ENCODE measurements around the gene PSMD10.

The PSMD10 gene

GRCh38 chrX:108053218-108053617 lies 38.1 kb downstream of the PSMD10 start:
- no peak for TF ChIP-seq CTCF (IDR thresholded peaks at IDR 0.05)
- H3K27ac Mint-ChIP-seq, result no peak overlapping the region
- H3K4me1 Mint-ChIP-seq, result no peaks in the 10 kb centered on the region
- H3K4me3 Mint-ChIP-seq, result no peak overlapping the region
- H3K27me3 Mint-ChIP-seq (ENCODE audit: low read depth, poor library complexity), result peaks cover 7% of the 10 kb centered on the region
- H3K9me3 Mint-ChIP-seq, result no peaks in the 10 kb centered on the region
- H3K36me3 Mint-ChIP-seq (ENCODE audit: low read depth), result no peaks in the 10 kb centered on the region
- no peak for DNase-seq

- H3K9me3 Mint-ChIP-seq, result no peaks in the 10 kb centered on the region
- H3K27me3 Mint-ChIP-seq (ENCODE audit: low read depth, poor library complexity), result peaks cover 7% of the 10 kb centered on the region
- TF ChIP-seq CTCF (IDR thresholded peaks at IDR 0.05), result no peak
- no peak overlapping the region for H3K4me3 Mint-ChIP-seq
- H3K4me1 Mint-ChIP-seq, result no peaks in the 10 kb centered on the region
- no peak for DNase-seq
- H3K36me3 Mint-ChIP-seq (ENCODE audit: low read depth), result no peaks in the 10 kb centered on the region
- no peak overlapping the region for H3K27ac Mint-ChIP-seq
Measured at GRCh38 chrX:108049649-108050048, 41.7 kb downstream of the PSMD10 start.

- Mint-ChIP-seq H3K27me3 (ENCODE audit: low read depth, poor library complexity) (peaks cover 4% of the 10 kb centered on the region), H3K27ac (no peak within 1 kb of the TSS), H3K4me3 (no peak within 1 kb of the TSS)
Measured at GRCh38 chrX:108044554-108045256, 46.6 kb downstream of the PSMD10 start, which contains the start of gene VSIG1. TSS of gene VSIG1 (plus strand) at chrX:108045065. CDS start at chrX:108045131, 66 bp downstream.

GRCh38 chrX:108036298-108036973 lies 54.9 kb downstream of the PSMD10 start:
- Mint-ChIP-seq H3K9me3 (peaks cover 3% of the 10 kb centered on the region), H3K4me1 (no peaks in the 10 kb centered on the region), H3K36me3 (ENCODE audit: low read depth) (no peaks in the 10 kb centered on the region), H3K27ac (no peak overlapping the region), H3K4me3 (no peak overlapping the region), H3K27me3 (ENCODE audit: low read depth, poor library complexity) (peaks cover 13% of the 10 kb centered on the region)
- no peak for TF ChIP-seq CTCF (IDR thresholded peaks at IDR 0.05)
- no peak for DNase-seq

More at GRCh38 chrX:108044554-108045256, 46.6 kb downstream of the PSMD10 start, which contains the start of gene VSIG1:
- TF ChIP-seq CTCF (IDR thresholded peaks at IDR 0.05), result no peak
- H3K9me3 Mint-ChIP-seq, result no peaks in the 10 kb centered on the region
- no peak for DNase-seq
- no peaks in the 10 kb centered on the region for H3K4me1 Mint-ChIP-seq
- no peaks in the 10 kb centered on the region for H3K36me3 Mint-ChIP-seq (ENCODE audit: low read depth)

DNA sequence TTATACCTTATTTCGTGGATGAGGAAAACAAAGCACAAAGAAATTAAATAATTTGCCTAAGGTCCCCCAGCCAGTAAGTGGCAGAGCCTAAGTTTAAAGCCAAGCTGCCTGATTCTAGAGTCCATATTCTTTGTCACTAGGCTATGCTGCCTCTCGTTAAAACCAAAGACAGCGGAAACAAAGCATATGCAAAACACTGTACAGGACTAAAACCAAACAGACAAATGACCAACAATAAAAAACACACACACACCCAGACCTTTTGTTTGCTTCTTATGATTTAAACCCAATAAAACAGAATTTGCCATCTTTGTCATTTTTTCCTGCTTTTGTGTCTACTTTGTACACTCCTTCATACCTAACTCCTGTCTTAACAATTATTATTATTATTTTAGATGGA lies 56.6 kb downstream of the PSMD10 start:
- no peak overlapping the region for H3K27ac Mint-ChIP-seq
- H3K4me1 Mint-ChIP-seq, result no peaks in the 10 kb centered on the region

More for the DNA sequence above, 56.6 kb downstream of the PSMD10 start:
- peaks cover 8% of the 10 kb centered on the region for H3K27me3 Mint-ChIP-seq (ENCODE audit: low read depth, poor library complexity)
- H3K36me3 Mint-ChIP-seq (ENCODE audit: low read depth), result no peaks in the 10 kb centered on the region
- H3K9me3 Mint-ChIP-seq, result peaks cover 3% of the 10 kb centered on the region
- DNase-seq, result no peak
- no peak overlapping the region for H3K4me3 Mint-ChIP-seq
- no peak for TF ChIP-seq CTCF (IDR thresholded peaks at IDR 0.05)
